GM12878 (cell line): ENCODE data around the gene SESN1. TPM values are rescaled to one million over a fixed set of nuclear protein-coding genes. Genes with fewer than 3 reads are reported as not detected.

Experiments
- CEBPB ChIP-seq, 2 experiments: fragments of 150-350 bp in 1 of 2; IDR thresholded peaks; 2 replicates each; pipeline ENCODE4 v1.6.1; 2012 to 2014; ENCODE audit warnings: low read depth in 2 of 2, low read length in 2 of 2, borderline replicate concordance in 1 of 2, inconsistent platforms in 1 of 2
- ETV6 ChIP-seq, 2 experiments: fragments of 450-650 bp in 1 of 2; IDR thresholded peaks in 1 of 2; conservative IDR thresholded peaks in 1 of 2; 2 replicates each; pipeline ENCODE4 v1.6.1; 2014; ENCODE audit warnings: antibody characterized with exemption in 1 of 2, borderline replicate concordance in 1 of 2, low read depth in 1 of 2, mild to moderate bottlenecking in 1 of 2, moderate library complexity in 1 of 2
- LARP7 ChIP-seq: fragments of 450-650 bp; IDR thresholded peaks from 2 replicates; pipeline ENCODE4 v1.6.1; 2017; ENCODE audit warnings: mild to moderate bottlenecking
- NBN ChIP-seq: fragments of 450-650 bp; IDR thresholded peaks from 2 replicates; pipeline ENCODE4 v1.6.1; 2016
- TBL1XR1 ChIP-seq: IDR thresholded peaks from 2 replicates; pipeline ENCODE4 v1.6.1; 2012; ENCODE audit warnings: low read depth, low read length, improper control_type of control experiment
- YY1 ChIP-seq: IDR thresholded peaks from 2 replicates; pipeline ENCODE4 v1.6.1; 2011; ENCODE audit warnings: low read depth, mild to moderate bottlenecking, low read length
- ZSCAN29 ChIP-seq: fragments of 450-650 bp; IDR thresholded peaks from 2 replicates; pipeline ENCODE4 v1.6.1; 2017; ENCODE audit warnings: mild to moderate bottlenecking, moderate library complexity
- polyA plus RNA-seq, 11 experiments: library from polyadenylated mRNA; depleted of rRNA in 4 of 11; unstranded in 6 of 11; stranded (reverse) in 5 of 11; fragments of >200 nt; fragmentation: Nextera tagmentation in 4 of 11; fragmentation: Illumina TruSeq in 1 of 11; extraction: Ambion mirVana in 4 of 11; extraction: Trizol in 1 of 11; gene quantifications; 1 replicate in 1 of 11; 2 replicates in 10 of 11; pipeline versions ENCODE4 v1.2.1 to v1.2.3, GENCODE V29; 2011 to 2016; ENCODE audit warnings: inconsistent platforms in 2 of 11, missing spikeins in 2 of 11, low read depth in 1 of 11
- total RNA-seq, 4 experiments: library from RNA; depleted of rRNA in 3 of 4; stranded (reverse); fragments of >200 nt in 3 of 4; fragmentation: Illumina TruSeq in 1 of 4; extraction: Trizol in 1 of 4; gene quantifications; 2 replicates each; pipeline versions ENCODE4 v1.2.1 to v1.2.3, GENCODE V29; 2013 to 2021
- TF ChIP-seq, protein P1 (sequence below): fragments of 450-650 bp; IDR thresholded peaks from 2 replicates; pipeline ENCODE4 v1.6.1; 2017; ENCODE audit warnings: mild to moderate bottlenecking, low read depth, inconsistent platforms; ENCODE audit not compliant: poor library complexity, severe bottlenecking
- TF ChIP-seq, protein P2 (sequence below): fragments of 150-350 bp; IDR thresholded peaks from 2 replicates; pipeline ENCODE4 v1.6.1; 2016; ENCODE audit warnings: low read depth, low read length

Gene SESN1
- total and polyA plus RNA-seq, 10 of the 15 experiments (the other 5 are each of a cell fraction or from before 2014, with no cell fraction given) = 1.3 to 13.0 (median 3.3) TPM

DNA sequence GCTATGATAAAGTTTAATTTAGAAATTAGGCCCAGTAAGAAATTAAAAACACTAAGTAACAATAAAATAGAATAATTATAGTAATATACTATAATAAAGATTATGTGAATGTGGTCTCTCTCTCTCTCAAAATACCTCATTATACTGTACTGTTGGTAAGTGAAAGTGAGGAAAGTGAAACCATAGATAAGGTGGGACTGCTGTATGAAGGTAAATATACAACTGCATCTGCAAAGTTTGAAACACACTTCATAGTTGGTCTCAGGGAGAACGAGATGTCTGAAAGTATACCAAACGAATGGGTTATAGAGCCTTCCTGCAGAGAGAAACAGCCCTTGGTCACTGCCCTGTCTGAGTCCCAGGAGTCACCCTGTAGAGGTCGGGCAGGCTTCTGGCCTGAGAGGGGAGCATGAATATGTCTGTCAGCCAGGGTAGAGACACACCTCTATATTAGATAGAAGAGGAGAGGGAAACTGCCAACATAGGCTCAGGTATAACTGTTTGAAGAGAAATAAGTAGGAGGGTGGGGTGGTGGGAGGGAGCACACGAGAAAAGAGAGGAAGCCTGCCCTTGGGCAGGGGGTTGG, 31.8 kb downstream of the SESN1 start (continued):
- no peak for TF ChIP-seq NBN
- TF ChIP-seq CEBPB (IDR thresholded peaks at IDR 0.05; ENCODE audit: borderline replicate concordance in 1 of 2, low read depth in 2 of 2, low read length in 2 of 2) = no peak
- no peak for TF ChIP-seq YY1
- TF ChIP-seq, protein P1, sequence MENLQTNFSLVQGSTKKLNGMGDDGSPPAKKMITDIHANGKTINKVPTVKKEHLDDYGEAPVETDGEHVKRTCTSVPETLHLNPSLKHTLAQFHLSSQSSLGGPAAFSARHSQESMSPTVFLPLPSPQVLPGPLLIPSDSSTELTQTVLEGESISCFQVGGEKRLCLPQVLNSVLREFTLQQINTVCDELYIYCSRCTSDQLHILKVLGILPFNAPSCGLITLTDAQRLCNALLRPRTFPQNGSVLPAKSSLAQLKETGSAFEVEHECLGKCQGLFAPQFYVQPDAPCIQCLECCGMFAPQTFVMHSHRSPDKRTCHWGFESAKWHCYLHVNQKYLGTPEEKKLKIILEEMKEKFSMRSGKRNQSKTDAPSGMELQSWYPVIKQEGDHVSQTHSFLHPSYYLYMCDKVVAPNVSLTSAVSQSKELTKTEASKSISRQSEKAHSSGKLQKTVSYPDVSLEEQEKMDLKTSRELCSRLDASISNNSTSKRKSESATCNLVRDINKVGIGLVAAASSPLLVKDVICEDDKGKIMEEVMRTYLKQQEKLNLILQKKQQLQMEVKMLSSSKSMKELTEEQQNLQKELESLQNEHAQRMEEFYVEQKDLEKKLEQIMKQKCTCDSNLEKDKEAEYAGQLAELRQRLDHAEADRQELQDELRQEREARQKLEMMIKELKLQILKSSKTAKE = no peak
- TF ChIP-seq, protein P2, sequence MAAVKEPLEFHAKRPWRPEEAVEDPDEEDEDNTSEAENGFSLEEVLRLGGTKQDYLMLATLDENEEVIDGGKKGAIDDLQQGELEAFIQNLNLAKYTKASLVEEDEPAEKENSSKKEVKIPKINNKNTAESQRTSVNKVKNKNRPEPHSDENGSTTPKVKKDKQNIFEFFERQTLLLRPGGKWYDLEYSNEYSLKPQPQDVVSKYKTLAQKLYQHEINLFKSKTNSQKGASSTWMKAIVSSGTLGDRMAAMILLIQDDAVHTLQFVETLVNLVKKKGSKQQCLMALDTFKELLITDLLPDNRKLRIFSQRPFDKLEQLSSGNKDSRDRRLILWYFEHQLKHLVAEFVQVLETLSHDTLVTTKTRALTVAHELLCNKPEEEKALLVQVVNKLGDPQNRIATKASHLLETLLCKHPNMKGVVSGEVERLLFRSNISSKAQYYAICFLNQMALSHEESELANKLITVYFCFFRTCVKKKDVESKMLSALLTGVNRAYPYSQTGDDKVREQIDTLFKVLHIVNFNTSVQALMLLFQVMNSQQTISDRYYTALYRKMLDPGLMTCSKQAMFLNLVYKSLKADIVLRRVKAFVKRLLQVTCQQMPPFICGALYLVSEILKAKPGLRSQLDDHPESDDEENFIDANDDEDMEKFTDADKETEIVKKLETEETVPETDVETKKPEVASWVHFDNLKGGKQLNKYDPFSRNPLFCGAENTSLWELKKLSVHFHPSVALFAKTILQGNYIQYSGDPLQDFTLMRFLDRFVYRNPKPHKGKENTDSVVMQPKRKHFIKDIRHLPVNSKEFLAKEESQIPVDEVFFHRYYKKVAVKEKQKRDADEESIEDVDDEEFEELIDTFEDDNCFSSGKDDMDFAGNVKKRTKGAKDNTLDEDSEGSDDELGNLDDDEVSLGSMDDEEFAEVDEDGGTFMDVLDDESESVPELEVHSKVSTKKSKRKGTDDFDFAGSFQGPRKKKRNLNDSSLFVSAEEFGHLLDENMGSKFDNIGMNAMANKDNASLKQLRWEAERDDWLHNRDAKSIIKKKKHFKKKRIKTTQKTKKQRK = no peak
- no peak for TF ChIP-seq ZSCAN29
- no peak for TF ChIP-seq ETV6 (conservative IDR thresholded peaks at IDR 0.05 in 1 of 2, IDR thresholded peaks at IDR 0.05 in 1 of 2; ENCODE audit: borderline replicate concordance in 1 of 2, low read depth in 1 of 2)
- no peak for TF ChIP-seq LARP7
- no peak for TF ChIP-seq TBL1XR1
